ENCODE data around the gene PARP1. TPM values are rescaled to one million over a fixed set of nuclear protein-coding genes. Genes with fewer than 3 reads are reported as not detected.

The PARP1 gene
- total RNA-seq, 1 donor from 2014 or later: 237 TPM

DNA sequence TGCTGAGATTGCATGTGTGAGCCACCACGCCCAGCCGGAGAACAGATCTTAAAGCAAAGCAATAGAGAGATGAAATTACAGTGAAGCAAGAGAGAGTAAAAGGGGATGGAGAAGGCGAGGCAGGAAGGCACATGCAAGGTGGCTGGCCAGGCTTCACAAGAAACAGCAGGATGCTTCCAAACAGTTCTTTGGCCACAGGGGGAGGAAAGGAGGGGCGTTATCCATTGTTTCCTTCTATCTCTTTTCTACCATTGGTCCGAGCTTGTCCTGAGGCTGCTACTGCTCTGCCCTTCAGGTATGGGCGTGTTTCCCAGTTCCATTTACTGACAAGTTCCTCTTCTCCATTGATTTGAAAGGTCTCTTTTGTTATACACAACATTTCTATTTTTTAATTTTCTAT lies 33.7 kb upstream of the PARP1 start:
- no peaks in the 10 kb centered on the region for H3K9me3 Mint-ChIP-seq
- H3K9me3 ChIP-seq (ENCODE audit: low read depth): no peaks in the 10 kb centered on the region

DNA sequence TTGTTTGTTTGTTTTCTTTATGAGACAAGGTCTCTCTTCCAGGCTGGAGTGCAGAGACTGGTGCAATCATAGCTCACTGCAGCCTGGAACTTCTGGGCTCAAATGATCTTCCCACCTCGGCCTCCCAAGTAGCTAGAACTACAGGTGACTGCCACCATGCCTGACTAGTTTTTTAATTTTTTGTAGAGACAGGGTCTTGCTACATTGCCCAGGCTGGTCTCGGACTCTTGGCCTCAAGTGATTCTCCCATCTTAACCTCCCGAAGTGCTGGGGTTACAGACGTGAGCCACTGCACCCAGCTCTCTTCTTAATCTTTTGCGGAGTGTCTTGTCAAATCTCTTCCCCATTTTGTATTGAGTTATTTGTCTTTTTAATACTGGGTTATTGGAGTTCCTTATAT lies 32.6 kb upstream of the PARP1 start:
- Histone ChIP-seq H3K9me3 (ENCODE audit: low read depth) (no peaks in the 10 kb centered on the region), H3K4me2 (no peak overlapping the region), H3K27ac (no peak overlapping the region), H3K36me3 (no peaks in the 10 kb centered on the region), H2AFZ (replicated peaks) (no peak overlapping the region), H3K4me3 (no peak overlapping the region), H3K4me1 (no peaks in the 10 kb centered on the region), H3K9ac (no peak overlapping the region), H3F3A (ENCODE audit: low read depth) (no peaks in the 10 kb centered on the region), H4K20me1 (ENCODE audit: low read depth) (no peaks in the 10 kb centered on the region), H3K27me3 (no peaks in the 10 kb centered on the region), H3K79me2 (ENCODE audit: low read depth) (no peaks in the 10 kb centered on the region)
- TF ChIP-seq EZH2 (IDR thresholded peaks at IDR 0.05) (no peak), EZH2phosphoT487 (IDR thresholded peaks at IDR 0.05) (no peak)
- TF ChIP-seq, protein P1, sequence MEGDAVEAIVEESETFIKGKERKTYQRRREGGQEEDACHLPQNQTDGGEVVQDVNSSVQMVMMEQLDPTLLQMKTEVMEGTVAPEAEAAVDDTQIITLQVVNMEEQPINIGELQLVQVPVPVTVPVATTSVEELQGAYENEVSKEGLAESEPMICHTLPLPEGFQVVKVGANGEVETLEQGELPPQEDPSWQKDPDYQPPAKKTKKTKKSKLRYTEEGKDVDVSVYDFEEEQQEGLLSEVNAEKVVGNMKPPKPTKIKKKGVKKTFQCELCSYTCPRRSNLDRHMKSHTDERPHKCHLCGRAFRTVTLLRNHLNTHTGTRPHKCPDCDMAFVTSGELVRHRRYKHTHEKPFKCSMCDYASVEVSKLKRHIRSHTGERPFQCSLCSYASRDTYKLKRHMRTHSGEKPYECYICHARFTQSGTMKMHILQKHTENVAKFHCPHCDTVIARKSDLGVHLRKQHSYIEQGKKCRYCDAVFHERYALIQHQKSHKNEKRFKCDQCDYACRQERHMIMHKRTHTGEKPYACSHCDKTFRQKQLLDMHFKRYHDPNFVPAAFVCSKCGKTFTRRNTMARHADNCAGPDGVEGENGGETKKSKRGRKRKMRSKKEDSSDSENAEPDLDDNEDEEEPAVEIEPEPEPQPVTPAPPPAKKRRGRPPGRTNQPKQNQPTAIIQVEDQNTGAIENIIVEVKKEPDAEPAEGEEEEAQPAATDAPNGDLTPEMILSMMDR (IDR thresholded peaks at IDR 0.05): no peak
- no peak overlapping the region for H3K4me3 Mint-ChIP-seq
- DNase-seq (ENCODE audit: low spot score): no peak
- no peaks in the 10 kb centered on the region for H3K9me3 Mint-ChIP-seq
- H3K27me3 Mint-ChIP-seq (ENCODE audit: insufficient read depth, low read depth): peaks cover 7% of the 10 kb centered on the region
- H3K36me3 Mint-ChIP-seq: no peaks in the 10 kb centered on the region
- no peaks in the 10 kb centered on the region for H3K4me1 Mint-ChIP-seq
- H3K27ac Mint-ChIP-seq: no peak overlapping the region

More for the DNA sequence above, 33.7 kb upstream of the PARP1 start:
- no peak overlapping the region for H3K4me3 ChIP-seq
- no peak overlapping the region for H3K27ac ChIP-seq
- no peaks in the 10 kb centered on the region for H3K79me2 ChIP-seq (ENCODE audit: low read depth)
- DNase-seq (ENCODE audit: low spot score): no peak
- no peak overlapping the region for H3K27ac Mint-ChIP-seq
- no peak overlapping the region for H3K9ac ChIP-seq
- no peaks in the 10 kb centered on the region for H3K36me3 ChIP-seq
- no peak overlapping the region for H2AFZ ChIP-seq (replicated peaks)
- no peak for TF ChIP-seq EZH2 (IDR thresholded peaks at IDR 0.05)
- no peak for TF ChIP-seq EZH2phosphoT487 (IDR thresholded peaks at IDR 0.05)
- H3K4me1 Mint-ChIP-seq: no peaks in the 10 kb centered on the region
- no peak overlapping the region for H3K4me2 ChIP-seq
- H3F3A ChIP-seq (ENCODE audit: low read depth): no peaks in the 10 kb centered on the region
- no peak overlapping the region for H3K4me3 Mint-ChIP-seq
- H3K4me1 ChIP-seq: no peaks in the 10 kb centered on the region
- H3K36me3 Mint-ChIP-seq: no peaks in the 10 kb centered on the region
- H4K20me1 ChIP-seq (ENCODE audit: low read depth): no peaks in the 10 kb centered on the region
- peaks cover 7% of the 10 kb centered on the region for H3K27me3 Mint-ChIP-seq (ENCODE audit: insufficient read depth, low read depth)
- H3K27me3 ChIP-seq: no peaks in the 10 kb centered on the region

- H4K20me1 ChIP-seq (ENCODE audit: low read depth): no peaks in the 10 kb centered on the region
- H3K36me3 ChIP-seq: no peaks in the 10 kb centered on the region
- H3K9me3 ChIP-seq (ENCODE audit: low read depth): no peaks in the 10 kb centered on the region
- H3F3A ChIP-seq (ENCODE audit: low read depth): no peaks in the 10 kb centered on the region
- Mint-ChIP-seq H3K27me3 (ENCODE audit: insufficient read depth, low read depth) (peaks cover 2% of the 10 kb centered on the region), H3K4me3 (no peak overlapping the region), H3K27ac (no peak overlapping the region), H3K4me1 (no peaks in the 10 kb centered on the region), H3K9me3 (no peaks in the 10 kb centered on the region), H3K36me3 (no peaks in the 10 kb centered on the region)
- no peak for DNase-seq (ENCODE audit: low spot score)
- no peaks in the 10 kb centered on the region for H3K79me2 ChIP-seq (ENCODE audit: low read depth)
- no peak overlapping the region for H2AFZ ChIP-seq (replicated peaks)
- H3K4me1 ChIP-seq: no peaks in the 10 kb centered on the region
- H3K27me3 ChIP-seq: no peaks in the 10 kb centered on the region
- H3K4me2 ChIP-seq: no peak overlapping the region
- H3K4me3 ChIP-seq: no peak overlapping the region
- H3K27ac ChIP-seq: no peak overlapping the region
- TF ChIP-seq EZH2 (IDR thresholded peaks at IDR 0.05): no peak
- TF ChIP-seq, protein P1 (IDR thresholded peaks at IDR 0.05): peak; percentile 31
- no peak overlapping the region for H3K9ac ChIP-seq
These were observed 30.1 kb upstream of the PARP1 start for GRCh38 chr1:226438007-226438406.

GRCh38 chr1:226436855-226437491 lies 29.1 kb upstream of the PARP1 start:
- no peak overlapping the region for H3K9ac ChIP-seq
- H4K20me1 ChIP-seq (ENCODE audit: low read depth): no peaks in the 10 kb centered on the region
- Mint-ChIP-seq H3K36me3 (no peaks in the 10 kb centered on the region), H3K4me3 (no peak overlapping the region), H3K27me3 (ENCODE audit: insufficient read depth, low read depth) (peaks cover 6% of the 10 kb centered on the region), H3K27ac (no peak overlapping the region), H3K9me3 (no peaks in the 10 kb centered on the region), H3K4me1 (no peaks in the 10 kb centered on the region)
- no peak overlapping the region for H3K4me2 ChIP-seq
- no peaks in the 10 kb centered on the region for H3K79me2 ChIP-seq (ENCODE audit: low read depth)
- TF ChIP-seq, protein P1 (IDR thresholded peaks at IDR 0.05): no peak
- no peak for TF ChIP-seq EZH2phosphoT487 (IDR thresholded peaks at IDR 0.05)
- no peak for TF ChIP-seq EZH2 (IDR thresholded peaks at IDR 0.05)
- no peaks in the 10 kb centered on the region for H3K27me3 ChIP-seq
- H3K9me3 ChIP-seq (ENCODE audit: low read depth): no peaks in the 10 kb centered on the region
- no peaks in the 10 kb centered on the region for H3K36me3 ChIP-seq
- DNase-seq (ENCODE audit: low spot score): no peak
- peak overlapping the region; percentile 42 for H2AFZ ChIP-seq (replicated peaks)
- H3K4me1 ChIP-seq: no peaks in the 10 kb centered on the region
- H3K4me3 ChIP-seq: no peak overlapping the region
- H3F3A ChIP-seq (ENCODE audit: low read depth): no peaks in the 10 kb centered on the region
- H3K27ac ChIP-seq: no peak overlapping the region

Measured in neural progenitor cell (in vitro differentiated cells).